ENCODE data around the gene HECA. TPM values are rescaled to one million over a fixed set of nuclear protein-coding genes. Genes with fewer than 3 reads are reported as not detected.

The HECA gene
- total RNA-seq, 1 donor from 2014 or later, result 21.0 TPM

DNA sequence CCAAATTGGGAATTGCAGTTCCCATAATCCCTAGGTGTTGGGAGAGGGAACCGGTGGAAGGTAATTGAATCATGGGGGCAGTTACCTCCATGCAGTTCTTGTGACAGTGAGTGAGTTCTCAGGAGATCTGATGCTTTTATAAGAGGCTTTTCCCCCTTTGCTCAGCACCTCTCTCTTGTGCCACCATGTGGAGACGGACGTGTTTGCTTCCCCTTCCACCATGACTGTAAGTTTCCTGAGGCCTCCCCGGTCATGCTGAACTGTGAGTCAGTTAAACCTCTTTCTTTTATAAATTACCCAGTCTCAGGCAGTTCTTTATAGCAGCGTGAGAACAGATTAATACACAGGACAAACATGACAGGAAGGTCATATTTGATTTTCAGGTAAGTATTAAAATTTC is 25.3 kb upstream of the HECA start:
- TF ChIP-seq, protein P1, sequence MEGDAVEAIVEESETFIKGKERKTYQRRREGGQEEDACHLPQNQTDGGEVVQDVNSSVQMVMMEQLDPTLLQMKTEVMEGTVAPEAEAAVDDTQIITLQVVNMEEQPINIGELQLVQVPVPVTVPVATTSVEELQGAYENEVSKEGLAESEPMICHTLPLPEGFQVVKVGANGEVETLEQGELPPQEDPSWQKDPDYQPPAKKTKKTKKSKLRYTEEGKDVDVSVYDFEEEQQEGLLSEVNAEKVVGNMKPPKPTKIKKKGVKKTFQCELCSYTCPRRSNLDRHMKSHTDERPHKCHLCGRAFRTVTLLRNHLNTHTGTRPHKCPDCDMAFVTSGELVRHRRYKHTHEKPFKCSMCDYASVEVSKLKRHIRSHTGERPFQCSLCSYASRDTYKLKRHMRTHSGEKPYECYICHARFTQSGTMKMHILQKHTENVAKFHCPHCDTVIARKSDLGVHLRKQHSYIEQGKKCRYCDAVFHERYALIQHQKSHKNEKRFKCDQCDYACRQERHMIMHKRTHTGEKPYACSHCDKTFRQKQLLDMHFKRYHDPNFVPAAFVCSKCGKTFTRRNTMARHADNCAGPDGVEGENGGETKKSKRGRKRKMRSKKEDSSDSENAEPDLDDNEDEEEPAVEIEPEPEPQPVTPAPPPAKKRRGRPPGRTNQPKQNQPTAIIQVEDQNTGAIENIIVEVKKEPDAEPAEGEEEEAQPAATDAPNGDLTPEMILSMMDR (IDR thresholded peaks at IDR 0.05; ENCODE audit: partially characterized antibody, unreplicated experiment), result no peak
- peaks cover 3% of the 10 kb centered on the region for H3K27me3 Mint-ChIP-seq (ENCODE audit: unreplicated experiment)
- H3K4me3 Mint-ChIP-seq (ENCODE audit: unreplicated experiment), result no peak overlapping the region
- no peak overlapping the region for H3K27ac Mint-ChIP-seq (ENCODE audit: unreplicated experiment)
- no peaks in the 10 kb centered on the region for H3K36me3 Mint-ChIP-seq (ENCODE audit: unreplicated experiment)
- no peaks in the 10 kb centered on the region for H3K9me3 Mint-ChIP-seq (ENCODE audit: unreplicated experiment)
- peak; percentile 20 for DNase-seq
- peaks cover 5% of the 10 kb centered on the region for H3K4me1 Mint-ChIP-seq (ENCODE audit: low read depth, unreplicated experiment)

DNA sequence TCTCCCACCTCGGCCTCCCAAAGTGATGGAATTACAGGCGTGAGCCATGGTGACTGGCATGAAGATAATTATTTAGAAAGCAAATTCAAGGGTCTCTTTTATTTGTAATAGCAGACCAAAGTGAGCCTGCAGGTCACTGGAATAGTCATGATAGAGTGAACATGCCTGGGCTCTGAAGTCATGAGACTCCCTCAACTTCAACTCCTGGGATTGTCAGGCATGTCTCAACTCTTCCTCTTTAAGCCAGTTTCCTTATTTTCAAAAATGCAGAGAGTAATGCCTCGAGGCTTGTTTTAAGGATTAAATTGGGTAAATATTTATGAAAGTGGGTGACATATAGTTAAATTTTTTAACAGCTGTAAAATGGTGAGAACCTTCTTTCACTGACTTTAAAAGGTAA is 22.7 kb upstream of the HECA start:
- Mint-ChIP-seq H3K27me3 (ENCODE audit: unreplicated experiment) (peaks cover 3% of the 10 kb centered on the region), H3K9me3 (ENCODE audit: unreplicated experiment) (no peaks in the 10 kb centered on the region), H3K36me3 (ENCODE audit: unreplicated experiment) (no peaks in the 10 kb centered on the region), H3K4me1 (ENCODE audit: low read depth, unreplicated experiment) (peaks cover 5% of the 10 kb centered on the region), H3K4me3 (ENCODE audit: unreplicated experiment) (no peak overlapping the region), H3K27ac (ENCODE audit: unreplicated experiment) (no peak overlapping the region)
- TF ChIP-seq, protein P1 (IDR thresholded peaks at IDR 0.05; ENCODE audit: partially characterized antibody, unreplicated experiment), result no peak
- no peak for DNase-seq

GRCh38 chr6:139112561-139112960 is 22.3 kb upstream of the HECA start:
- TF ChIP-seq, protein P1 (IDR thresholded peaks at IDR 0.05; ENCODE audit: partially characterized antibody, unreplicated experiment), result no peak
- Mint-ChIP-seq H3K9me3 (ENCODE audit: unreplicated experiment) (no peaks in the 10 kb centered on the region), H3K4me3 (ENCODE audit: unreplicated experiment) (no peak overlapping the region), H3K27me3 (ENCODE audit: unreplicated experiment) (peaks cover 3% of the 10 kb centered on the region), H3K27ac (ENCODE audit: unreplicated experiment) (no peak overlapping the region), H3K36me3 (ENCODE audit: unreplicated experiment) (no peaks in the 10 kb centered on the region), H3K4me1 (ENCODE audit: low read depth, unreplicated experiment) (peaks cover 5% of the 10 kb centered on the region)
- DNase-seq, result no peak

DNA sequence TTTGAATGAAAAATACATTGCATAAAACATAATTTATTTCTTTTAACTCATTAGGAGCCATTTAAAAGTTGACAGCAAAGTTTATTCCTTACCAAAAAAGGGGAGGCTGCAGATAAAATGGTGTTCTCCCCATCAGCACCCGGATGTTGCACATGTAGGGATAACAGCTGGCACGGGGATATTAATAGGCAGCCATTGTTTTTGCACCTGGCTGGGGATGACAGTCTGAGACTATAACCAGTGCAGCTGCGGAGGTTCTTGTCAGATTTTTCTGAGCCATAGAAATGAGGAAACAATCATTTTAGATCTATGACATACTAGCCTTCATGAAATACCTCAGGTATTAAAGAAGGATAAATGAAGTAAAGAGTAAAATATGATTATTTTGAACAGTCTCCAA is 20.1 kb upstream of the HECA start:
- TF ChIP-seq, protein P1 (IDR thresholded peaks at IDR 0.05; ENCODE audit: partially characterized antibody, unreplicated experiment), result no peak
- Mint-ChIP-seq H3K4me1 (ENCODE audit: low read depth, unreplicated experiment) (peaks cover 2% of the 10 kb centered on the region), H3K27me3 (ENCODE audit: unreplicated experiment) (peaks cover 3% of the 10 kb centered on the region), H3K9me3 (ENCODE audit: unreplicated experiment) (no peaks in the 10 kb centered on the region), H3K4me3 (ENCODE audit: unreplicated experiment) (no peak overlapping the region), H3K27ac (ENCODE audit: unreplicated experiment) (no peak overlapping the region), H3K36me3 (ENCODE audit: unreplicated experiment) (peaks cover 4% of the 10 kb centered on the region)
- no peak for DNase-seq

DNA sequence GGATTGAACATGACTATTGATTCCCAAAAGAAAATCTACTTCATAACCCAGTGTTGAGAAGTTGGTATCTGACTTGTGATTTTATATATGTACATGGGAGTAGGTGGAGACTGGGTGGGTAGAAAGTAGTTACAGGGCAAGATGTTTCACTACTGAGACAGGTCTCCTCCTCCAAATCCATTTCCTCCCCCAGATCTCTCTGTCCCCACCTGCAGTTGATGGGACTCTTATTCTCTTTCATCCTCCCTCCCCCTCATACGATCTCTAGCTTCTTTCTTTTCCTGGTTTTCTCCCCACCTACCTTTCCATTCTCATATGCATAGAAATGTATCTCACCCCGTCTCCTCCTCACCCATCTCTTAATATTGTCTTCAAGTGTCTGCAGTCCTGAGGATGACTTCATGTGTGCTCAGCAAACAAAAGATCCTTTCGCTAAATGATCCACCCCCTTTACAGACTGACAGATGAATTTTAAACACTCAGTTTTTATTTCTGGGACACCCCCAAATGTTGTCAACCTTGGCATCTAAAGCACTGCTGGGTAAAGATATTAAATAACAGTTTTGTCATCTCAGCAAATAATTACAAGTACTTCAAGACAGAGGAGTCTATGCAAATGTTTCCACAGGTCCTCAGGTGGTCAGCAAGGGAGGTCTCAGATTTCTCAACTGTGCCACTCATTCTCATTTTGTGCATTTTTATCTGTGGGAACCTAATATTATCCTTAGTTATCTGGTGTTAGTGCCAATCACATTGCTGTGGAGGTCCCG is 18.7 kb upstream of the HECA start:
- no peak overlapping the region for H3K4me3 Mint-ChIP-seq (ENCODE audit: unreplicated experiment)
- H3K27me3 Mint-ChIP-seq (ENCODE audit: unreplicated experiment), result peaks cover 3% of the 10 kb centered on the region
- no peak for DNase-seq
- H3K9me3 Mint-ChIP-seq (ENCODE audit: unreplicated experiment), result peaks cover 3% of the 10 kb centered on the region
- no peak overlapping the region for H3K27ac Mint-ChIP-seq (ENCODE audit: unreplicated experiment)
- H3K4me1 Mint-ChIP-seq (ENCODE audit: low read depth, unreplicated experiment), result peaks cover 2% of the 10 kb centered on the region
- H3K36me3 Mint-ChIP-seq (ENCODE audit: unreplicated experiment), result peaks cover 4% of the 10 kb centered on the region
- TF ChIP-seq, protein P1 (IDR thresholded peaks at IDR 0.05; ENCODE audit: partially characterized antibody, unreplicated experiment), result no peak
